GM18868 (cell line): Measurements from ENCODE around the gene FAM174C.
"Not testable (repeated sequence)": the region's sequence is repeated elsewhere in the genome, so short reads cannot be mapped to it uniquely, and the experiment has no call there.

Experiments used
- ATAC-seq: cut with Tn5 transposase; IDR thresholded peaks from one replicate; pipeline ENCODE4 v1.9.1; 2021; ENCODE audit warnings: mild to moderate bottlenecking, moderate library complexity; ENCODE audit not compliant: unreplicated experiment

The FAM174C gene

DNA sequence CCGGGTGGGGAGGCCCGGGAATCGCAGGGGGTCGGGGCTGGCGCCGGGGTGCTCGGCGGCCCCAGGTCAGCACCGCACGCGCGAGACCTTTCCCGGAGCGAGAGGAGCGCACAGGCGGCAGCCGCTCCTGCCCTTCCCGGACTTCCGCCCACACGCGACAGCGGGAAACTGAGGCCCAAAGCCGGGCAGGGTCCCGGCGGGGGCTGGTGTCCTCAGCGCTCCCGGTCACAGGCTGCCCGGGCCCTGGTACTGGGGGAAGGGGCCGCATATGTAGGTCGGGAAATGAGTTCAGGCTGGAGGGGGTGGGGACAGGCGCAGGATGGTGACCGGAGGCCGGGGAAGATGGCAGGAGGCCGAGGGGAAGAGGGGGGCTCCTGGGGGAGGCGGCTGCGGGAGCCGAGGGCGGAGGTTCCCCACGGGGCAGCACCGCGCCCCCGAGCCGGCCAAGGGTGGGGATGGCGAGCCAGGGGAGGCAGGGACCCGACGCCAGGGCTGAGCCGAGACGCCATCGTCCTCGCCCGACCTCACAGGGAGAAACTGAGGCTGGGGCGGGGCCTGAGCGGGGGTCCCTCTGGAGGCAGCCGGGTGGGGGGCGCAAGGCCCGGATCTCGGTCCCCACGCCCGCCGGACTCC lies 38.2 kb upstream of the FAM174C start:
- no peak for ATAC-seq

- ATAC-seq, result no peak
These were observed 37.5 kb upstream of the FAM174C start, which contains the start of gene CBARP for GRCh38 chr19:1237754-1238368. Gene CBARP (minus strand): TSS chr19:1238005. CDS start chr19:1236100, 1,905 bp downstream.

DNA sequence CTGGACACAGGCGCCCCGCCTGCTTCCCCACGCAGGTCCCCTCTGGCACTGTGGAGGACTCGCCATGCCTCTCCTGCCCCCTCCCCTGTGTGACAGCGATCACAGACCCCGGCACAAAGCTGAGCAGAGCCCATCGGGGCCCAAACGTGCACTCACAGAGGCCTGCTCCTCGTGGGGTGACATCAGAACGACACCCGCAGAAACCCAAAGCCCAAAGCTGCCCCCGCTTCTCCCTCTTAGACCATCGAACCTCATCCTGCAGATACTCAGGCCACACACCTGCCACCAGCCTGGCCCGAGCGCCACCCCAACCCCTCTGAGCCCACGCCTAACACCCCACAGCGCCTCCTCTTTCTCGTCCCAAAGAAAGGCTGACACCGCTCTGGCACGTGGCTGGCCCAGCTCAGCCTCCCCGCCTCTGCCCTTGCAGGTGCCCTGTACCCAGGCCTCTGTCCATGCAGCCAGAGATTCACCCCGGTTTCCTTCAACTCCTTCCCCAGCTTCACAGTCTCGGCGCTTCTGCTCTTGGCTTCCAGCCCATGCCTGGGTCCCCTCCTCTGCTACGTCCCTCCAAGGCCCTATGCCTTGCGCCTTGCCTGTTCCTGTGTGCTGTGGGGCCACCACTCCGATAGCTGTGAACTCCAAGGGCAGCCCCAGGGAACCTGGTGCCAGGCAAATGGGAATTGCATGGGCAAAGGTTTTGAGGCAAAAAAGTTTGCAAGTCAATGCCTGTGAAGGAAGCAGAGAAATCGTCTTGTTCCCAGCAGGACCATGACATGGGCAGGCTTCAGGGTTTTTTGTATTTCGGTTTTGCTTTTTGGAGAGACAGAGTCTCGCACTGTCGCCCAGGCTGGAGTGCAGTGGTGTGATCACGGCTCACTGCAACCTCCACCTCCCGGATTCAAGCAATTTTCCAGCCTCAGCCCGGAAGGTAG lies 36.7 kb upstream of the FAM174C start:
- ATAC-seq, result no peak

DNA sequence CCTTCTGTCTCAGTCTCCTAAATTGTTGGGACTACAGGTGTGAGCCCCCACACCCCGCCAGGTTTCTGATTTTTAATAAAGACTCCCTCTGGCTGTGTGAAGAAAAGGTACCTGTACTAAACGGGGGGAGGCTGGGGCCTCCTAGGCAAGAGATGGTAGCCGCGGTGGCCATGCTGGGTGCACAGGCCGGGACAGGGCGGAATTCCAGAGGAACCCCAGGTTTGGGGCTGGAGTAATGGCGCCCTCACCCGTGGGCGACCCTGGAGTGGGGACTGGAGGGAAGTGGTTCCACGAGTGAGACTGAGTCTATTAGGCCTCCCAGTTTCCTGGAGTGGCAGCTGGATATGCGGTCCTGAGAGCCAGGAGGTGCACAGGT lies 35.9 kb upstream of the FAM174C start:
- no peak for ATAC-seq

GRCh38 chr19:1239796-1240737 lies 35.3 kb upstream of the FAM174C start:
- no peak for ATAC-seq

DNA sequence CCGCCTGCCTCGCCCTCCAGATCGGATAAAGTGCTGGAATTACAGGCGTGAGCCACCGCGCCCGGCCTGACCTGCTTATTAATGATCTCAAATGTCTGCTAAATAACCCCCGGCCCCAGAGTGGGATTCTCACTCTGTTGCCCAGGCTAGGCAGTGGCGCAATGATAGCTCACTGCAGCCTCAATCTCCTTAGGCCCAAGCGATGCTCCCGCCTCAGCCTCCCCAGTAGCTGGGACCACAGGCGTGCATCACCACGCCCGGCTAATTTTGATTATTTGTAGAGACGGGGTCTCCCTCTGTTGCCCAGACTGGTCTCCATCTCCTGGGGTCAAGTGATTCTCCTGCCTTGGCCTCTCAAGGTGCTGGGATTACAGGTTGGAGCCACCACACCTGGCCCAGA lies 34.4 kb upstream of the FAM174C start:
- ATAC-seq, result no peak

GRCh38 chr19:1241417-1242095 lies 33.8 kb upstream of the FAM174C start, which contains the start of gene ATP5F1D:
Gene ATP5F1D (plus strand): TSS chr19:1241751. CDS start chr19:1241851, 100 bp downstream.
- ATAC-seq, result peak; percentile 54

- no peak for ATAC-seq
These were observed 31.3 kb upstream of the FAM174C start for GRCh38 chr19:1243768-1244692.

GRCh38 chr19:1244693-1245451 lies 30.5 kb upstream of the FAM174C start:
- ATAC-seq, result no peak

GRCh38 chr19:1245494-1246264 lies 29.7 kb upstream of the FAM174C start:
- no peak for ATAC-seq

GRCh38 chr19:1246265-1247087 lies 28.9 kb upstream of the FAM174C start:
- ATAC-seq, result not testable (repeated sequence)

DNA sequence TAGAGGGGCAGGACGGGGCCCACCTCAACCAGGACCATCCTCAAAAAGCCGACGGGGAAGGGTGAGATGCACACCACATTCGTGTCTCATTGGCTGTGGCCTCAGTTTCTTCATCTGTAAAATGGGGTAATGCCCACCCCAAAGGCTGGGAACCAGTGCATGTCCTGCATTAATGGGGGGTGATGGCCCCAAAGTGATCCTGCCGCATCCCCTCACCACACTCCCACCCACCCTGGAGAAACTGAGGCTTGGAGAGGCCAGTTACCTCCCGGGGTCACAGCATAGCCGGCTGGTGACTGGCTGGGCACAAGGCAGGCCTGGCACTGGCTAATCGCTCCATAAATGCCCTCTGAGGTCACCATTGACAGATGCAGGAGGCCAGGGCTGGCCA lies 27.6 kb upstream of the FAM174C start:
- ATAC-seq, result no peak

- peak; percentile 5 for ATAC-seq
These were observed 27.1 kb upstream of the FAM174C start, which contains the start of gene MIDN for GRCh38 chr19:1248139-1248785. Gene MIDN (plus strand): TSS chr19:1248583. CDS start chr19:1250297, 1,714 bp downstream.

- peak; percentile 33 for ATAC-seq
These were observed 26.5 kb upstream of the FAM174C start for GRCh38 chr19:1248786-1249297.

GRCh38 chr19:1249298-1249989 lies 25.9 kb upstream of the FAM174C start:
- peak; percentile 47 for ATAC-seq
